ENCODE measurements around the gene OVOL2.

DNA sequence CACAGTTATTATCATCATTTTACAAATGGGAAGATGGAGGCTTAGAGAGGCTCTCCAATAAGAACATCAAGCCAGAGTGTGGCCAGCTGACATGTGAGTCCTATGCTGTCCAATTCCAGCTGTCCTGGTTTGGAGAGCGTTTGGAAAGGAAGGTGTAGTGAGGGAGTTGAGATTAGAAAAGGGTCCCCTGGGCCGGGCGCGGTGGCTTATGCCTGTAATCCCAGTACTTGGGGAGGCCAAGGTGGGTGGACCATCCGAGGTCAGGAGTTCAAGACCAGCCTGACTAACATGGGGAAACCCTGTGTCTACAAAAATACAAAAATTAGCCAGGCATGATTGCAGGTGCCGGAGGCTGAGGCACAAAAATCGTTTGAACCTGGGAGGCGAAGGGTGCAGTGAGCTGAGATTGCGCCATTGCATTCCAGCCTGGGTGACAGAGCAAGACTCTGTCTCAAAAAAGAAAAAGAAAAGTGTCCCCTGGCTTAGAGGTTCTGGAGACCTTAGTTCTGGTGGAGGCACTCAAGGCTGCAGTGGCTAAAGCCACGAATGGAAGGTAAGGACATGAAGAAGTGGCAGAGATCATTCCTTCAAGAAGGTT is 22.1 kb upstream of the OVOL2 start:
- TF ChIP-seq, protein P1, sequence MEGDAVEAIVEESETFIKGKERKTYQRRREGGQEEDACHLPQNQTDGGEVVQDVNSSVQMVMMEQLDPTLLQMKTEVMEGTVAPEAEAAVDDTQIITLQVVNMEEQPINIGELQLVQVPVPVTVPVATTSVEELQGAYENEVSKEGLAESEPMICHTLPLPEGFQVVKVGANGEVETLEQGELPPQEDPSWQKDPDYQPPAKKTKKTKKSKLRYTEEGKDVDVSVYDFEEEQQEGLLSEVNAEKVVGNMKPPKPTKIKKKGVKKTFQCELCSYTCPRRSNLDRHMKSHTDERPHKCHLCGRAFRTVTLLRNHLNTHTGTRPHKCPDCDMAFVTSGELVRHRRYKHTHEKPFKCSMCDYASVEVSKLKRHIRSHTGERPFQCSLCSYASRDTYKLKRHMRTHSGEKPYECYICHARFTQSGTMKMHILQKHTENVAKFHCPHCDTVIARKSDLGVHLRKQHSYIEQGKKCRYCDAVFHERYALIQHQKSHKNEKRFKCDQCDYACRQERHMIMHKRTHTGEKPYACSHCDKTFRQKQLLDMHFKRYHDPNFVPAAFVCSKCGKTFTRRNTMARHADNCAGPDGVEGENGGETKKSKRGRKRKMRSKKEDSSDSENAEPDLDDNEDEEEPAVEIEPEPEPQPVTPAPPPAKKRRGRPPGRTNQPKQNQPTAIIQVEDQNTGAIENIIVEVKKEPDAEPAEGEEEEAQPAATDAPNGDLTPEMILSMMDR (IDR thresholded peaks at IDR 0.05): no peak
- no peak for TF ChIP-seq POLR2A (IDR thresholded peaks at IDR 0.05)

All from esophagus squamous epithelium (tissue), 4 donors.